Ureter (tissue), 1 donor: Measurements from ENCODE around the gene HMSD. TPM values are rescaled to one million over a fixed set of nuclear protein-coding genes. Genes with fewer than 3 reads are reported as not detected.
"Not testable (repeated sequence)": the region's sequence is repeated elsewhere in the genome, so short reads cannot be mapped to it uniquely, and the experiment has no call there.

Experiments used
- DNase-seq: peaks from one replicate; pipeline ENCODE4 v3.0.0-alpha.2; 2020; ENCODE audit warnings: low spot score
- total RNA-seq: library from RNA; stranded (reverse); gene quantifications from one replicate; pipeline ENCODE4 v1.2.4, GENCODE V29; 2023
- donor health status: DM: yes; HTN: yes; CAD: no.

HMSD gene
- not detected for total RNA-seq

DNA sequence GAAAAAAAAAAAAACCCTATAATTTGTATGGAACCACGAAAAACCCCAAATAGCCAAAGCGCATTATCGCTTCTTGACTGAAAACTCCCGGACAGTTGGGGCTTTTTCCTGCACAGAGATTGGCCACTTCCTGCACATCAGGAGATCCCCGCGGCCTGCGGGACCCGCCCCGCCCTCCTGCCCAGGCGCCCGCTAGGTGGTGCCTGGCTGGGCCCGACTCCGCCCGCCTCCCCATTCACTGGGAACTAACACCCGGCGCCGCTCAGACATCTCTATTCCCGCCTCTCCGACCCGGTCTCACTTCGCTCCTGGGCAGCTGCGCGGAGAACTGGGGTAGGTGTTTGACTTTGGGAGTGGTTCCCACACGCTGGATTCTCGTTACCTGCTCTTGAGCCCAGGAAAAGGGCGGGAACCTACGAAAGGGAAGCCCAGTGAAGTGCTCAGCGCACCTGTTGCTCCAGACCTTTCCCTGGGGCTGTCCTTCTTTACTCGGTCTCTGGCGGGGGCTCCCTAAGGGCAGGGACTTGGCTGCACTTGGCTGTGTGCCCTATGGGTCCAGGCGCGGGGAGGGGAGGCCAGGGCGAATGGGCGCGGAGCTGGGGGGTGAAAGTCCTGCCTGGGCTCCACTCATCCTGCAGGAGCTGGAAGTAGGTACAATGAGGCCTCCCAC lies at the start of gene HMSD:
TSS of gene HMSD (plus strand) at position 234 of the 670 bp plus-strand sequence. CDS start 4,155 bp downstream, outside the sequence.
- DNase-seq = no peak

GRCh38 chr18:63903851-63904570 lies 45.1 kb upstream of the HMSD start:
- no peak for DNase-seq

DNA sequence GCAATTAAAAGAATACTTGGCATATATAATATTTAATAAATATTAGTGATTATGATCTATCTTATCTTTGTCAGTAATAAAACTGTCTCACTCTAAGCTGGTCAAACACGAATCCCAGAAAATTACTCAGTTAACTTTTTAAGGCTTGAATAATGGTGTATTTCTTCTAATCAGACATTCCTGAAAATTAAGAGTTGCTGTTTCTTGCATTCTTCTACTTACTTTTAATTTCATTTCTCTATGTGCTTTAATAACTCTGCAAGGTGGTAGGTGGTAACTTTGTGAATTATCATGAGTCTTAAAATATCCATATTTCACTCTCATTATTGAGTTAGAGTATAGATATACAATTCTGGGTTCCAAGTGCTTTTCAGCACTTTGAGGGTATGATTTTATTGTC lies 44.4 kb upstream of the HMSD start:
- no peak for DNase-seq

DNA sequence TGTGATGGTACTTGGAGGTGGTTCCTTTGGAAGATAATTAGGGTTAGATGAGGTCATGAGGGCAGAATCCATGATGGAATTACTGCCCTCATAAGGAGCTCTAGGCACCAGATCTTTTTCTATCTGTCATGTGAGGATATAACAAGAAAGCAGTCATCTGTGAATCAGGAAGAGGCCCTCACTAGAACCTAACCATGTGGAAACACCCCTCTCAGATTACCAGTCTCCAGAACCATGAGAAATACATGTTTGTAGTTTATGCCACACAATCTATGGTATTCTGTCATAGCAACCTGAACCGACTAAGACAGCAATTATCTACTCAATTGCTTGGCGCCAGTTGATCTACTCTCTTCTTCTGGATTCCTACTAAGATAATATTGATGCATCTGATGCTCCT lies 43.7 kb upstream of the HMSD start:
- DNase-seq = no peak

- no peak for DNase-seq
Measured at GRCh38 chr18:63906056-63906455, 43.0 kb upstream of the HMSD start.

- DNase-seq = no peak
Measured at GRCh38 chr18:63907664-63908063, 41.4 kb upstream of the HMSD start, which contains the start of gene SERPINB10. Gene SERPINB10 (plus strand): TSS chr18:63907958. CDS start chr18:63915511, 7,553 bp downstream.

DNA sequence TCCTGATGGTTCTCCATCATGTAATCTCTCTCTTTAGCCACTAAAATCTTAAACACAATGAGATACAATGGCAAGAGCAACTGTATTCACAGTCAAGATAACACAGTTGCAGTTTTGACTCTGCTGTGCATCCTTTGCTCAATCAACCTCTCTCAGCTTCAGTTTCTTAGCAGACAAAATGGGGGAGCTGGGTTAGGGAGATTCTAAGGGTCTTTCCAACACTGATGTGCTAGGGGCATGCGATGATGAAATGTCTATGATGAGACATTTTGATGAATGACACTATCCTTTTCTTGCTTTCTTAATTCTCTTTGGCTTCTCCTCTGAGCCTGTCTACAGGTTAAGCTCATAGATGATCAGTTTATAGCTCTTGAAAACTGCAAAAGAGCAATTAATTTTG lies 40.2 kb upstream of the HMSD start:
- DNase-seq = no peak

DNA sequence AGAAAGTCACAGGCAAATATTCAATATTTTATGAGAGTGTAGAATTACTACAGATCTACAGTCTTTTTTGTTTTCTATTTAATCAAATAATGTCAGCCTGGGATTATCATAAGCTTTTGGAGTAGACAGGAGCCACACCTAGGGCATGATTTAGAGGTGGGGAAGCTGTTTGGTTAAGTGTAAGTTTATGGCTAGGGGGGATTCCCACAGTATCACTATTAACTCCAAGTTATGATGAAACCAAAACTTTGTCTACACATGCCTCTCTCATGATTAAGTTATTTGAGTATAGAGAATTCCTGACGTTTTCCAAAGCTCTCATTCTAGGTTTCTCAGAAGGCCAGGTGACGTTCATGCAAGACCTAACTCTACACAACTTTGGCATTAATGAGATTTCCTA lies 39.2 kb upstream of the HMSD start:
- no peak for DNase-seq

DNA sequence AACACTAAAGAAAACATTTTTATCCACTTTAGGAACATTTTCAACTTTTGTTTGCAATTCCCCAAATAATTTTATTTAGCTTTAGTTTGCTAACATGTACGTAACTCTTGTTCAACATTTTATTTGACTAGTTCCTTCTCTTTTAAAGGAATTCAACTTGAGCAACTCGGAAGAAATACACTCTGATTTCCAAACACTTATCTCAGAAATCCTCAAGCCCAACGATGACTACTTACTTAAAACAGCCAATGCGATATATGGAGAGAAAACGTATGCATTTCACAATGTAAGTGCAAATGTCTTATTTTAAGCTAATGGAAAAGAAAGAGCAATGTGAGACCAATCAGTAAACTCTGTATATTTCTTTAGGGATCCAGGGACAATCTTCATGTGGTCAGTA lies 31.3 kb upstream of the HMSD start:
- DNase-seq = no peak

GRCh38 chr18:63922049-63922448 lies 27.1 kb upstream of the HMSD start:
- no peak for DNase-seq

- DNase-seq = no peak
Measured at GRCh38 chr18:63924551-63924950, 24.6 kb upstream of the HMSD start.

DNA sequence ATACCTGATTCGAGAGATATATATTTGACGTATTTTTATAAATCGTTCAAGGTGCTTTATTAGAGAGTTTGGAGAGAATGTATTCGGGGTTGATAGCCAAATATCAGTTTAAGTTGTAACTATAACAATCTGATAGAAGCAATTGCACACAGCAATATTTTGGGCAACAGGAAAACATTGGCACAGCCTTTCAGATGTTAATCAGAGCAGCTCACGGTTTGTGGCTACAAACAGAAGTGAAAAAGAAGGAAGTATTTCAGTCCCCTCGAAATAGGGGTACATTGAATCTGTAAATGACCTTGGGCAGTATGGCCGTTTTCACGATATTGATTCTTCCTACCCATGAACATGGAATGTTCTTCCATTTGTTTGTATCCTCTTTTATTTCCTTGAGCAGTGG lies 20.8 kb upstream of the HMSD start:
- no peak for DNase-seq

DNA sequence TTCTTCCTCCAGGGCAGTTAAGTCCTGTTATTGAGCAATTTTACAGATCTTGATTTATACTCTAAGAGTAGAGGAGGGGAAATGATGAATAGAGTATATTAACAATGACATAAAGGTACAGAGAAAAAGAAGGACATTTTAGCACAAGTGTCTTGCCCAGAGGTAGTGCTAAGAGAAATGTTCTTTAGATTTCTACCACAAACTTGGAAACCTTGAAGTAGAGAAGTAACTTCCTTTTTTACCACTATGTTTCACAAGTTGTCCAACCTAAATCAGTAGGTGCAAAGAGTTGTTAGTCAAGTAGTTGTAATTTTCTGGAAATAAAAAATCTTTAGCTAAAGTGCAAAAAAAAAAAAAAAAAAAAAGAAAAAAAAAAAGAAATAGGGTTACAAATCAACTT lies 19.7 kb upstream of the HMSD start:
- DNase-seq = not testable (repeated sequence)

DNA sequence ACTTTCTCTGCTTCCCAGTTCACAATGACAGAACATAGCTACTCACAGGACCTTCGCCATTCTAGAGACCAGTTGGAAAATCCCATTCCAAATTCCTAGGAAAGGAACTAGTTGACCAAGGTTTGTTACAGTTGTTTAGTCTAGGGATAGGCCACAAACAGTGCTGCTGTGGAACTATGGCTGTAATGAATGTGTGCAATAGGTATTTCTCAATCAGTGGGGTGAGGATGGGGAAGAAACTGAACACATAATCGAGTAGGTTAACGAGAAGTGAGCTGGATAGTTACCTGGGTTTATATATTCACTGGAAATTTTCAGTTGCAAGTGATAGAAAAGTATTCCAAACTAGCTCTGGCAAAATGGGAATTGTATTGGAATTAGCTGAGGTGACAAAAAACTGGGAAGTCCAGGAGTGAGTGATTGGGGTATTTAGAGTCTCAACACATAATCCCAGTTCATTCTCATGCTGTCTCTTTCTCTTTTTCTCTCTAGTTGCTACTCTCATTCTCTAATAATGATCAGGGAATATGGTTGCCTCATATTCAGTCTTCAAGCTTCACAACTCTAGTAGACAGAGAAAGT lies 18.2 kb upstream of the HMSD start:
- DNase-seq = no peak

- peak; percentile 86 for DNase-seq
Measured at GRCh38 chr18:63936156-63936931, 12.8 kb upstream of the HMSD start.

- DNase-seq = no peak
Measured at GRCh38 chr18:63936932-63937393, 12.1 kb upstream of the HMSD start.

GRCh38 chr18:63940008-63940407 lies 9.1 kb upstream of the HMSD start:
- DNase-seq = no peak

- DNase-seq = not testable (repeated sequence)
Measured at GRCh38 chr18:63940543-63941050, 8.5 kb upstream of the HMSD start.

DNA sequence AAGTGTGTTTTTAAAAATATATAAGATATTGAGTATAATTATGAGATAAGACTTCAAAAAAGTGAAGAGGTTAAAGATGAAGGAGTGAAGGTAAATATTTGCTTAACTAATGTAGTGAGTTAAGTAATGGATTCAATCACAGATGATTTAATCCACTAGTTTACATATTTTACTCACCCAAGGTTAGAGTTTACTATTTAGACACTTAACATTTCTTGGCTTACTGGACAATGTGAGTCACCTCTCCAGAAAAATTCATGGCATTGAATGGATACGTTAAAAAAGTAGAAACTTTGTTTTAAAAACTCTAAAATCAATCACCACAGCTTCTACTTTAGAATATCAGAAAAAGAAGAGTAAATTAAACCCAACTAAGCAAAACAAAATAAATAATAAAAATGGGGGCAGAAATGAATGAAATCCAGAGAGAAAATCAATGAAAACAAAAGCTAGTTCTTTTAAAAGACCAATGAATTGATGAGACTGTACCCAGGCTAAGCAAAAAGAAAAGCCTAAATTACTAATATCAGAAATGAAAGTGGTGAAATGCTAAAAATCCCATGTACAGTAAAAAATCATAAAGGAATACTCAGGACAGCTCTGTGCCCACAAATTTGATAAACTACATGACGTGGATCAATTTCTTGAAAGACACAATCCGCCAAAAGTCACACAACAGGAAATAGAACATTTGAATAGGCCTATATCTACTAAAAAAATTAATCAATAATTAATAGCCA lies 1.9 kb upstream of the HMSD start:
- DNase-seq = no peak

- no peak for DNase-seq
Measured at GRCh38 chr18:63951302-63951705, 2.2 kb downstream of the HMSD start.

DNA sequence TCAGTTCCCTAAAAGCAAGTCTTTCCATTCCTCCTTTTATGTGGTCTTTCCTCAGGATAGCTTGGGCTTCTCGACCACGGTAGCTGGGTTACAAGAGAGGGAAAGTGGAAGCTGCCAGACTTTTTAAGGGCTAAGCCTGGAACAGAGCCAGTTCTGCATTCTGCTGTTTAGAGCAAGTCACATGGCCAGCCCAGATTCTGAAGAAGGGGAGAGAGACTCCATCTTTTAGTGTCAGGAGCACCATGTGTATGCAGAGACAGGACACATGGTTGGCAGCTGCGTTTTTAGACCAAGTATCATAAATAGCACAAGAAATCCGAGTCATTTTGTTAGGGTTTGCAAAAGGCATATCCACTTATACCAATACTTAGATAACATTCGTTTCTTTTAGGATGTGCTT lies 4.7 kb downstream of the HMSD start:
- DNase-seq = no peak
